HG03432 (cell line): ENCODE results near the gene TMEM139.

ENCODE experiments used
- ATAC-seq: cut with Tn5 transposase; IDR thresholded peaks from one replicate; pipeline ENCODE4 v1.9.1; 2021; ENCODE audit warnings: mild to moderate bottlenecking, moderate library complexity; ENCODE audit not compliant: unreplicated experiment

The TMEM139 gene

GRCh38 chr7:143284591-143285469 is at the start of gene TMEM139:
Gene TMEM139, plus strand, starts transcription at chr7:143284958. Its CDS starts 1,000 bp downstream, at chr7:143285958.
- ATAC-seq = no peak

- no peak for ATAC-seq
Measured at GRCh38 chr7:143235561-143235960, 49.2 kb upstream of the TMEM139 start.

GRCh38 chr7:143236408-143236990 is 48.3 kb upstream of the TMEM139 start:
- ATAC-seq = no peak

GRCh38 chr7:143237366-143237765 is 47.4 kb upstream of the TMEM139 start:
- ATAC-seq = no peak

GRCh38 chr7:143238289-143238980 is 46.3 kb upstream of the TMEM139 start:
- no peak for ATAC-seq

- ATAC-seq = no peak
Measured at GRCh38 chr7:143239813-143240212, 44.9 kb upstream of the TMEM139 start.

- ATAC-seq = peak; percentile 95
Measured at GRCh38 chr7:143240291-143241168, 44.2 kb upstream of the TMEM139 start.

GRCh38 chr7:143242306-143242705 is 42.5 kb upstream of the TMEM139 start:
- no peak for ATAC-seq

- no peak for ATAC-seq
Measured at GRCh38 chr7:143243111-143243510, 41.6 kb upstream of the TMEM139 start.

GRCh38 chr7:143243614-143244013 is 41.1 kb upstream of the TMEM139 start:
- ATAC-seq = no peak

- no peak for ATAC-seq
Measured at GRCh38 chr7:143244321-143244720, 40.4 kb upstream of the TMEM139 start.

- ATAC-seq = no peak
Measured at GRCh38 chr7:143245123-143245522, 39.6 kb upstream of the TMEM139 start.

- no peak for ATAC-seq
Measured at GRCh38 chr7:143247372-143247771, 37.4 kb upstream of the TMEM139 start.

- no peak for ATAC-seq
Measured at GRCh38 chr7:143248761-143249354, 35.9 kb upstream of the TMEM139 start.

GRCh38 chr7:143250199-143250598 is 34.6 kb upstream of the TMEM139 start:
- no peak for ATAC-seq

- ATAC-seq = no peak
Measured at GRCh38 chr7:143250822-143251221, 33.9 kb upstream of the TMEM139 start.

GRCh38 chr7:143252006-143252405 is 32.8 kb upstream of the TMEM139 start:
- no peak for ATAC-seq

GRCh38 chr7:143255564-143255963 is 29.2 kb upstream of the TMEM139 start:
- ATAC-seq = no peak

- no peak for ATAC-seq
Measured at GRCh38 chr7:143256325-143256724, 28.4 kb upstream of the TMEM139 start.

- peak; percentile 86 for ATAC-seq
Measured at GRCh38 chr7:143256932-143257331, 27.8 kb upstream of the TMEM139 start.
